Right atrium auricular region (tissue), 2 donors: ENCODE measurements around the gene PLA2R1. TPM values are rescaled to one million over a fixed set of nuclear protein-coding genes. Genes with fewer than 3 reads are reported as not detected.
A peak's percentile ranks its signal among the peaks of the same experiment; 100 is the strongest.

ENCODE experiments used
- DNase-seq: peaks from one replicate; pipeline ENCODE4 v3.0.0-alpha.2; 2019; ENCODE audit warnings: low spot score
- H3K27ac ChIP-seq, 2 donors: fragments of 200-600 bp; sonication (generic); 1 replicate in 1 of 2; 2 replicates in 1 of 2; pipeline ENCODE4 v1.5.1; 2016 to 2019
- H3K27me3 ChIP-seq, 2 donors: fragments of 200-600 bp; sonication (generic); one replicate each; pipeline versions ENCODE4 v1.5.1 to v1.6.0; 2017 to 2019
- H3K36me3 ChIP-seq: fragments of 200-600 bp; sonication (generic); one replicate; pipeline ENCODE4 v1.5.1; 2016
- H3K4me1 ChIP-seq, 2 donors: fragments of 200-600 bp; sonication (generic); one replicate each; pipeline versions ENCODE4 v1.5.1 to v1.6.0; 2017 to 2019
- H3K4me3 ChIP-seq, 2 donors: fragments of 200-600 bp; sonication (generic); 1 replicate in 1 of 2; 2 replicates in 1 of 2; pipeline ENCODE4 v1.5.1; 2017 to 2019; ENCODE audit warnings: mild to moderate bottlenecking in 1 of 2, moderate library complexity in 1 of 2
- H3K9me3 ChIP-seq, 2 donors: fragments of 200-600 bp; sonication (generic); one replicate each; pipeline ENCODE4 v1.5.1; 2019
- total RNA-seq, 2 donors: library from RNA; depleted of rRNA; stranded (reverse); fragments of >200 nt; gene quantifications; one replicate each; pipeline ENCODE4 v1.1.0, GENCODE V29; 2016
- TF ChIP-seq, protein P1 (sequence below), 2 donors: fragments of 200-600 bp; sonication (generic); IDR thresholded peaks; one replicate each; pipeline ENCODE4 v1.5.1; 2019; ENCODE audit warnings: antibody characterized with exemption in 2 of 2

Gene PLA2R1
- total RNA-seq, 2 donors from 2014 or later, result 2.8 to 3.3 TPM

DNA sequence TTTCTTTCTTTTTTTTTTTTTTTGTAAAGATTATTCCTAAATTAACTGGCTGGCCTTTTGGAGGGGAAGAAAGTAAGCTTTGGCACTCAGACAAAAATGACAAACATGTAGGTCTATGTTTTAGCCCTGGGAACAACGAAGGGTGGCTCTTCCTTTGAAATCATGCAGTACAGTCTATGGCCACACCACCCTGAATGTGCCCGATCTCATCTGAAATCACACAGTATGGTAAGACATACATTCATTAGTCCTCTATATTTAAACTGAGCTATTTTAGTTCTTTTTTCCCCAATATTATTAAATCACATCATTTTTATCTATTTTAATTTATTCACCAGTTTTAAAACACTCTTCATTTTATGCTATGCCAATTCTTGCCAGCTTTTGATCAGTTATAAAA lies 48.2 kb downstream of the PLA2R1 start:
- TF ChIP-seq, protein P1, sequence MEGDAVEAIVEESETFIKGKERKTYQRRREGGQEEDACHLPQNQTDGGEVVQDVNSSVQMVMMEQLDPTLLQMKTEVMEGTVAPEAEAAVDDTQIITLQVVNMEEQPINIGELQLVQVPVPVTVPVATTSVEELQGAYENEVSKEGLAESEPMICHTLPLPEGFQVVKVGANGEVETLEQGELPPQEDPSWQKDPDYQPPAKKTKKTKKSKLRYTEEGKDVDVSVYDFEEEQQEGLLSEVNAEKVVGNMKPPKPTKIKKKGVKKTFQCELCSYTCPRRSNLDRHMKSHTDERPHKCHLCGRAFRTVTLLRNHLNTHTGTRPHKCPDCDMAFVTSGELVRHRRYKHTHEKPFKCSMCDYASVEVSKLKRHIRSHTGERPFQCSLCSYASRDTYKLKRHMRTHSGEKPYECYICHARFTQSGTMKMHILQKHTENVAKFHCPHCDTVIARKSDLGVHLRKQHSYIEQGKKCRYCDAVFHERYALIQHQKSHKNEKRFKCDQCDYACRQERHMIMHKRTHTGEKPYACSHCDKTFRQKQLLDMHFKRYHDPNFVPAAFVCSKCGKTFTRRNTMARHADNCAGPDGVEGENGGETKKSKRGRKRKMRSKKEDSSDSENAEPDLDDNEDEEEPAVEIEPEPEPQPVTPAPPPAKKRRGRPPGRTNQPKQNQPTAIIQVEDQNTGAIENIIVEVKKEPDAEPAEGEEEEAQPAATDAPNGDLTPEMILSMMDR (IDR thresholded peaks at IDR 0.05), result peak in 1 of 2 donors; percentile 14
- H3K9me3 ChIP-seq, result no peaks in the 10 kb centered on the region
- H3K27me3 ChIP-seq, result no peaks in the 10 kb centered on the region
- H3K4me1 ChIP-seq, result no peaks in the 10 kb centered on the region
- H3K27ac ChIP-seq, result no peak overlapping the region
- H3K36me3 ChIP-seq, result peaks cover 4% of the 10 kb centered on the region
- no peak overlapping the region for H3K4me3 ChIP-seq
- no peak for DNase-seq

DNA sequence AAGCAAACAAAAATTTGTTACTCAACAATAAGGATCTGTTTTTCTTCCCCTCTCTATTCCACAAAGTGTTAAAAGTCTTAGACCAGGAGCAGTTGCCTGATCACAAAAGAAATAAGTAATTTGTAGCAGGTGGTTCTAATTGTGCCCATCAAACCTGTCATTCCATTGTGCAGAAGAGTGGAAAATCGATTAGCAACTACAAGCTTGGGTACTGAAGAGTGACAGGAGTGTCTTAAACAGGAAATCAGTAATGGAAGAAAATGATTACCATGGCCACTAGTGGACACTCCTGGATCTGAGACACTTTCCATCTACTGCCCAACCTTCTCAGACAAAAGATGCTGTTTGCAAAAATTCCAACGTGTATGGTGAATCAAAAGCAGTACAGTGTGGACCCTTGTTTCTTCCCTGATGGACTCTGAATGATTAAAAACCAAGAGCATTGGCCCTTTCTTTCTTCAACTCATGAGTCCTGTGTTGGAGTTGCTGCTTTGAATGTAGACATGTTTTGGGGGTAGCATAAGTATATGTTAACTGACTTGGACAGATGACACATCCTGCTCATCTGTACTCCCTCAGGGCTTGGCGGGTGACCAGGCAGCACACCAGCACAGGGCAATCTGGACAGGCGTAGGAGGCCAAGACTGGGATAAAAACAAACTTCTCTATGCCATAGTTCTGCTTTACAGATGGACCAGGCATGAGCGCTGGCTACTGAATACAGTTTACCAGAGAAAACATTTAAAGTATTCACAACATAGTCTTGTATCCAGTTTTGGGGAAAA lies 51.9 kb downstream of the PLA2R1 start:
- Histone ChIP-seq H3K27me3 (no peaks in the 10 kb centered on the region), H3K9me3 (no peaks in the 10 kb centered on the region), H3K4me1 (peaks cover 0 to 8% of the 10 kb centered on the region in 2 donors), H3K27ac (no peak overlapping the region), H3K36me3 (no peaks in the 10 kb centered on the region), H3K4me3 (no peak overlapping the region)
- DNase-seq, result no peak
- TF ChIP-seq, protein P1 (IDR thresholded peaks at IDR 0.05), result no peak

DNA sequence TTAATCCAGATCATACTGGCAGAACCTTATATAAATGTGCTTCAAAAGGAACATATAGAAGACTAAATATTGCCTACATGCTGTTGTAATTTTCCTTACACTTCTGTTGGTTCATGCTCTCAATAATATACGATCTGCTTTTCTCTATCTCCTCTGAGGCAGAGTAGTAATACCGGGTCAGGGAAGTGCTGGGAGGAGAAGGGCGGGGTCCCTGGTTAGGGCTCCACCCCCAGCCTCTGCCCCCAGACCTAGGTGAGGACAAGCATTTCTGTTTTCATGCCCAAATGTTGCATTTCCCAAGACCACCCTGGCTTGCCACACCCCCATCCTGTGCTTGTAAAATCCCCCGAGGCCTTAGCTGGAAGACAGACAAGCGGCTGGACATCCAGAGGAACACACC lies 55.3 kb downstream of the PLA2R1 start:
- Histone ChIP-seq H3K27me3 (no peaks in the 10 kb centered on the region), H3K27ac (no peak overlapping the region)
- TF ChIP-seq, protein P1 (IDR thresholded peaks at IDR 0.05), result no peak

DNA sequence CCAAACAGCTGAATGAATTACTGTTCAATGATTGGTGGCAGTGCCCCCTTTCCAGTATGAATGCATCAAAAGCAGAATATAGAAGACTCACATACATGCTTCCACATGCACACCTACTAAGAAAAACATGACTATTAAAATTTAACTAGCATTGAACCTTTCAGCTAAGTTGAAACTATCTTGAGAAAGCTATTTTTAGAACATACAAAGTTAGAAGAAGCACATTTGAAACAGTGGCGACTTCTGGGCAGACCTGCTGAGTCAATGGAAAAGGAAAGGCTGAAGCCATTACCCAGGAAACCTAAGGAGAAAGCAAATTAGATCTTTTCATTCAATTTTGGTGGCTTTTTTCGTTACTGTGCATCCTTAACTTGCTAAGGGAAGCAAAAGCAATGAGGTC lies 55.9 kb downstream of the PLA2R1 start:
- H3K9me3 ChIP-seq, result no peaks in the 10 kb centered on the region
- H3K27ac ChIP-seq, result no peak overlapping the region
- H3K36me3 ChIP-seq, result no peaks in the 10 kb centered on the region
- TF ChIP-seq, protein P1 (IDR thresholded peaks at IDR 0.05), result no peak
- H3K27me3 ChIP-seq, result no peaks in the 10 kb centered on the region
- peaks cover 0 to 8% of the 10 kb centered on the region in 2 donors for H3K4me1 ChIP-seq
- no peak overlapping the region for H3K4me3 ChIP-seq
- DNase-seq, result no peak

More for the DNA sequence above, 55.3 kb downstream of the PLA2R1 start:
- Histone ChIP-seq H3K9me3 (no peaks in the 10 kb centered on the region), H3K36me3 (no peaks in the 10 kb centered on the region), H3K4me1 (peaks cover 0 to 8% of the 10 kb centered on the region in 2 donors), H3K4me3 (no peak overlapping the region)
- DNase-seq, result no peak

DNA sequence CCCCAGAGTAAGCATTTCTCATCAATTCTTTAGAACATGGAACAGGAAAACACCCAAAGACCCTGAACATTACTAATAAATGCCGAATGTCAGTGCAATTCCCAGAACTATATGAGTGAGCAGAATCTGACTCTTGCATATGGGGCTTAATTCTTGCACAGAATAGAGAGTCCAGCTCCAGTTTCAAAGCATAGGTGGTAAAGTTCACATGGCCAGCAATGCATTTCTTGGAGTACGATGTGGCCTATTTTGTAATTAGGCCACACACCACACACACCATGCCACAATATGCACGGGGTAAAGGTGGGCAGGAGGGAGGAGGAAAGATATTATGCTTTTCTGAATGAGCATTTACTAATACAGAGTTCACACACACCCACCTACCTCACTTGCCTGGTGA lies 56.5 kb downstream of the PLA2R1 start:
- H3K9me3 ChIP-seq, result no peaks in the 10 kb centered on the region
- no peak overlapping the region for H3K4me3 ChIP-seq
- H3K4me1 ChIP-seq, result peaks cover 0 to 8% of the 10 kb centered on the region in 2 donors
- no peak overlapping the region for H3K27ac ChIP-seq
- TF ChIP-seq, protein P1 (IDR thresholded peaks at IDR 0.05), result no peak
- H3K36me3 ChIP-seq, result no peaks in the 10 kb centered on the region
- H3K27me3 ChIP-seq, result no peaks in the 10 kb centered on the region
- DNase-seq, result no peak
